WTC11 (cell line): ENCODE data around the gene ARHGEF1.

Source experiments
- CTCF ChIP-seq: fragments of 200-600 bp; IDR thresholded peaks from 2 replicates; pipeline ENCODE4 v1.8.0; 2022; ENCODE audit warnings: antibody characterized with exemption
- ESRRA ChIP-seq: sonication (generic); formaldehyde crosslinking; IDR thresholded peaks from 2 replicates; pipeline ENCODE4 v1.8.1; 2022; ENCODE audit warnings: mild to moderate bottlenecking, missing genetic modification reagents, borderline replicate concordance
- MAX ChIP-seq: sonication (generic); formaldehyde crosslinking; IDR thresholded peaks from 2 replicates; pipeline ENCODE4 v1.8.0; 2022; ENCODE audit warnings: mild to moderate bottlenecking, missing genetic modification reagents
- NFYB ChIP-seq: sonication (generic); formaldehyde crosslinking; conservative IDR thresholded peaks from 2 replicates; pipeline ENCODE4 v1.8.0; 2022; ENCODE audit warnings: low read depth, missing genetic modification reagents
- NR2C2 ChIP-seq: sonication (generic); formaldehyde crosslinking; IDR thresholded peaks from 2 replicates; pipeline ENCODE4 v1.8.0; 2022; ENCODE audit warnings: mild to moderate bottlenecking, missing genetic modification reagents
- TEAD4 ChIP-seq: sonication (generic); formaldehyde crosslinking; IDR thresholded peaks from 2 replicates; pipeline ENCODE4 v1.8.0; 2022; ENCODE audit warnings: mild to moderate bottlenecking, missing genetic modification reagents
- ZBTB21 ChIP-seq: sonication (generic); formaldehyde crosslinking; IDR thresholded peaks from 2 replicates; pipeline ENCODE4 v1.8.1; 2023; ENCODE audit warnings: mild to moderate bottlenecking, missing genetic modification reagents, borderline replicate concordance
- TF ChIP-seq, protein P1 (sequence below): sonication (generic); formaldehyde crosslinking; IDR thresholded peaks from 2 replicates; pipeline ENCODE4 v1.8.0; 2022; ENCODE audit warnings: mild to moderate bottlenecking, missing genetic modification reagents

DNA sequence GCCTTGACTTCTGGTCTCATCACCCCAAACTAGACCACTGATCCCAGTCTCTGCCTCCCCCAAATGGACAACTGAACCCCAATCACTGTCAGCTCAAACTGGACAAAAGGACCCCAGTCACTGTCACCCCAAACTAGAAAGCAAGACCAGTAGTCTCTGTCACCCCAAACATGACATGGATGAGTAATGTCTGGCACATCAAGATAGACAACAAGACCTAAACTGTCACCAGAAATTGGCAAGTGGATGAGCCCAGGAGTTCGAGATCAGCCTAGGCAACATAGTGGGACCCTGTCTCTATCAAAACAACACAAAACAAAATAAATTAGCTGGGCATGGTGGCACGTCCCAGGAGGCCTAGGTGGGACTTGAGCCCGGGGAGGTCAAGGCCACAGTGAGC is 64.1 kb downstream of the ARHGEF1 start:
- TF ChIP-seq CTCF (no peak), ESRRA (no peak), ZBTB21 (no peak), MAX (CRISPR knock-in tag) (no peak), NFYB (CRISPR knock-in tag) (no peak), NR2C2 (CRISPR knock-in tag) (no peak), TEAD4 (CRISPR knock-in tag) (no peak)
- TF ChIP-seq, protein P1, sequence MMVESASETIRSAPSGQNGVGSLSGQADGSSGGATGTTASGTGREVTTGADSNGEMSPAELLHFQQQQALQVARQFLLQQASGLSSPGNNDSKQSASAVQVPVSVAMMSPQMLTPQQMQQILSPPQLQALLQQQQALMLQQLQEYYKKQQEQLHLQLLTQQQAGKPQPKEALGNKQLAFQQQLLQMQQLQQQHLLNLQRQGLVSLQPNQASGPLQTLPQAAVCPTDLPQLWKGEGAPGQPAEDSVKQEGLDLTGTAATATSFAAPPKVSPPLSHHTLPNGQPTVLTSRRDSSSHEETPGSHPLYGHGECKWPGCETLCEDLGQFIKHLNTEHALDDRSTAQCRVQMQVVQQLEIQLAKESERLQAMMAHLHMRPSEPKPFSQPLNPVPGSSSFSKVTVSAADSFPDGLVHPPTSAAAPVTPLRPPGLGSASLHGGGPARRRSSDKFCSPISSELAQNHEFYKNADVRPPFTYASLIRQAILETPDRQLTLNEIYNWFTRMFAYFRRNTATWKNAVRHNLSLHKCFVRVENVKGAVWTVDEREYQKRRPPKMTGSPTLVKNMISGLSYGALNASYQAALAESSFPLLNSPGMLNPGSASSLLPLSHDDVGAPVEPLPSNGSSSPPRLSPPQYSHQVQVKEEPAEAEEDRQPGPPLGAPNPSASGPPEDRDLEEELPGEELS (CRISPR knock-in tag) = no peak
